Neuron (in vitro differentiated cells): ENCODE data around the gene TRAF2.

Experiments used
- H2AFZ ChIP-seq: one replicate; pipeline ENCODE4 v1.6.1; 2013; ENCODE audit warnings: low read depth, mild to moderate bottlenecking, inconsistent platforms, low read length, moderate library complexity
- H3K27me3 ChIP-seq: one replicate; pipeline ENCODE4 v1.6.1; 2013; ENCODE audit warnings: low read length; ENCODE audit not compliant: insufficient read depth
- H3K36me3 ChIP-seq: one replicate; pipeline ENCODE4 v1.6.1; 2013; ENCODE audit warnings: low read length; ENCODE audit not compliant: insufficient read depth
- H3K4me1 ChIP-seq: one replicate; pipeline ENCODE4 v1.6.1; 2013; ENCODE audit warnings: low read length; ENCODE audit not compliant: insufficient read depth
- H3K4me3 ChIP-seq: 2 replicates; pipeline ENCODE4 v1.5.1; 2013; ENCODE audit warnings: mild to moderate bottlenecking, low read length, moderate library complexity
- H3K9me3 ChIP-seq: one replicate; pipeline ENCODE4 v1.6.1; 2013; ENCODE audit warnings: low read length

TRAF2 gene

GRCh38 chr9:136963341-136963740 lies 77.0 kb downstream of the TRAF2 start:
- H2AFZ ChIP-seq = no peak overlapping the region
- no peaks in the 10 kb centered on the region for H3K36me3 ChIP-seq
- H3K27me3 ChIP-seq = peaks cover 6% of the 10 kb centered on the region
- no peak overlapping the region for H3K4me3 ChIP-seq
- no peaks in the 10 kb centered on the region for H3K9me3 ChIP-seq
- peaks cover 17% of the 10 kb centered on the region for H3K4me1 ChIP-seq

- Histone ChIP-seq H3K36me3 (no peaks in the 10 kb centered on the region), H3K4me1 (peaks cover 17% of the 10 kb centered on the region), H3K4me3 (no peak overlapping the region), H3K27me3 (peaks cover 6% of the 10 kb centered on the region), H2AFZ (no peak overlapping the region), H3K9me3 (no peaks in the 10 kb centered on the region)
Observed at GRCh38 chr9:136963751-136964150, 77.4 kb downstream of the TRAF2 start.

- Histone ChIP-seq H2AFZ (no peak overlapping the region), H3K4me1 (peaks cover 17% of the 10 kb centered on the region), H3K4me3 (no peak overlapping the region), H3K36me3 (no peaks in the 10 kb centered on the region), H3K27me3 (peaks cover 6% of the 10 kb centered on the region), H3K9me3 (no peaks in the 10 kb centered on the region)
Observed at GRCh38 chr9:136964171-136964689, 77.9 kb downstream of the TRAF2 start.

- Histone ChIP-seq H3K27me3 (peaks cover 7% of the 10 kb centered on the region), H2AFZ (no peak overlapping the region), H3K4me1 (peaks cover 17% of the 10 kb centered on the region), H3K9me3 (no peaks in the 10 kb centered on the region), H3K4me3 (no peak overlapping the region), H3K36me3 (no peaks in the 10 kb centered on the region)
Observed at GRCh38 chr9:136964833-136965422, 78.6 kb downstream of the TRAF2 start.

GRCh38 chr9:136965771-136966484 lies 79.6 kb downstream of the TRAF2 start:
- Histone ChIP-seq H3K4me3 (no peak overlapping the region), H2AFZ (no peak overlapping the region), H3K27me3 (peaks cover 16% of the 10 kb centered on the region), H3K36me3 (no peaks in the 10 kb centered on the region), H3K9me3 (no peaks in the 10 kb centered on the region), H3K4me1 (peaks cover 17% of the 10 kb centered on the region)

GRCh38 chr9:136968333-136969127 lies 82.2 kb downstream of the TRAF2 start:
- Histone ChIP-seq H3K4me3 (no peak overlapping the region), H2AFZ (no peak overlapping the region), H3K9me3 (no peaks in the 10 kb centered on the region), H3K27me3 (peaks cover 30% of the 10 kb centered on the region), H3K36me3 (no peaks in the 10 kb centered on the region), H3K4me1 (peaks cover 14% of the 10 kb centered on the region)

- Histone ChIP-seq H2AFZ (no peak overlapping the region), H3K4me1 (peaks cover 9% of the 10 kb centered on the region), H3K27me3 (peaks cover 36% of the 10 kb centered on the region), H3K36me3 (no peaks in the 10 kb centered on the region), H3K4me3 (no peak overlapping the region), H3K9me3 (no peaks in the 10 kb centered on the region)
Observed at GRCh38 chr9:136969150-136969549, 82.8 kb downstream of the TRAF2 start.

- no peak overlapping the region for H3K4me3 ChIP-seq
- H2AFZ ChIP-seq = no peak overlapping the region
- no peaks in the 10 kb centered on the region for H3K9me3 ChIP-seq
- no peaks in the 10 kb centered on the region for H3K36me3 ChIP-seq
- H3K4me1 ChIP-seq = peaks cover 3% of the 10 kb centered on the region
- peaks cover 41% of the 10 kb centered on the region for H3K27me3 ChIP-seq
Observed at GRCh38 chr9:136969774-136970173, 83.5 kb downstream of the TRAF2 start.

GRCh38 chr9:136970361-136970760 lies 84.0 kb downstream of the TRAF2 start:
- Histone ChIP-seq H3K4me3 (no peak overlapping the region), H3K4me1 (peaks cover 3% of the 10 kb centered on the region), H3K27me3 (peaks cover 46% of the 10 kb centered on the region), H2AFZ (no peak overlapping the region), H3K9me3 (peaks cover 5% of the 10 kb centered on the region), H3K36me3 (no peaks in the 10 kb centered on the region)

- no peak overlapping the region for H3K4me3 ChIP-seq
- H3K4me1 ChIP-seq = no peaks in the 10 kb centered on the region
- no peak overlapping the region for H2AFZ ChIP-seq
- H3K27me3 ChIP-seq = peaks cover 54% of the 10 kb centered on the region
- peaks cover 5% of the 10 kb centered on the region for H3K9me3 ChIP-seq
- H3K36me3 ChIP-seq = no peaks in the 10 kb centered on the region
Observed at GRCh38 chr9:136971746-136972145, 85.4 kb downstream of the TRAF2 start.

GRCh38 chr9:136972335-136972734 lies 86.0 kb downstream of the TRAF2 start:
- Histone ChIP-seq H2AFZ (no peak overlapping the region), H3K4me1 (no peaks in the 10 kb centered on the region), H3K27me3 (peaks cover 60% of the 10 kb centered on the region)

GRCh38 chr9:136972743-136973142 lies 86.4 kb downstream of the TRAF2 start:
- H3K9me3 ChIP-seq = peaks cover 5% of the 10 kb centered on the region
- H3K27me3 ChIP-seq = peaks cover 64% of the 10 kb centered on the region
- H3K4me1 ChIP-seq = no peaks in the 10 kb centered on the region
- no peaks in the 10 kb centered on the region for H3K36me3 ChIP-seq
- H2AFZ ChIP-seq = no peak overlapping the region
- H3K4me3 ChIP-seq = no peak overlapping the region

More at GRCh38 chr9:136972335-136972734, 86.0 kb downstream of the TRAF2 start:
- no peak overlapping the region for H3K4me3 ChIP-seq
- no peaks in the 10 kb centered on the region for H3K36me3 ChIP-seq
- H3K9me3 ChIP-seq = peaks cover 5% of the 10 kb centered on the region
